ENCODE data around the gene TIMM23.

TIMM23 gene

DNA sequence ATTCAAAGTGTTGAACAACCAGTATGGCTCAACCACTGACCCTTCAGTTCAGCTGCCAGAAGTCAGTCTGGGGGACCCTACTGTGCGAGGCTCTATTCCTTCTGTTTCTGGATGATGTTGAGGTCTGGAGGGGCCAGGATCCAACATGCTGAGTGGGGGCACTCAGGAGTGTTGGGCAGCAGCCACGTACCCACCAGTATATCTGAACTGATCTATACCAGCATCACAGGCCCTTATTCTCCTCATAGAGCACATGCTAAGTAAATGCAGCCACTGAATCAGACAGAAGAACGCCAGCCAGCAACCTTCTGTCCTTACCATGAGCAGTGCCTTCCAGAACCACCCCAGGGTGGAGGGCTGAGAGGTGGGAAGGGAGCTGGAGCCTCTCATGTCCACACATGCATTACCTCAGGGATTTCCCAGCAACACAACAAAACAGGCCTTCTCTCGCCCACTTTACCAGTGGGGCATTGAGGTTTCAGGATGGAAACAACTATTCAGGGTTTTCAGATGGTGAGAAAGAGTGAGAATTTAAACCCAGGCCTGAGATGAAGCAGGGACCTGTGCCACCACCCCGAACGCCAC, 80.6 kb downstream of the TIMM23 start:
- TF ChIP-seq, protein P1, sequence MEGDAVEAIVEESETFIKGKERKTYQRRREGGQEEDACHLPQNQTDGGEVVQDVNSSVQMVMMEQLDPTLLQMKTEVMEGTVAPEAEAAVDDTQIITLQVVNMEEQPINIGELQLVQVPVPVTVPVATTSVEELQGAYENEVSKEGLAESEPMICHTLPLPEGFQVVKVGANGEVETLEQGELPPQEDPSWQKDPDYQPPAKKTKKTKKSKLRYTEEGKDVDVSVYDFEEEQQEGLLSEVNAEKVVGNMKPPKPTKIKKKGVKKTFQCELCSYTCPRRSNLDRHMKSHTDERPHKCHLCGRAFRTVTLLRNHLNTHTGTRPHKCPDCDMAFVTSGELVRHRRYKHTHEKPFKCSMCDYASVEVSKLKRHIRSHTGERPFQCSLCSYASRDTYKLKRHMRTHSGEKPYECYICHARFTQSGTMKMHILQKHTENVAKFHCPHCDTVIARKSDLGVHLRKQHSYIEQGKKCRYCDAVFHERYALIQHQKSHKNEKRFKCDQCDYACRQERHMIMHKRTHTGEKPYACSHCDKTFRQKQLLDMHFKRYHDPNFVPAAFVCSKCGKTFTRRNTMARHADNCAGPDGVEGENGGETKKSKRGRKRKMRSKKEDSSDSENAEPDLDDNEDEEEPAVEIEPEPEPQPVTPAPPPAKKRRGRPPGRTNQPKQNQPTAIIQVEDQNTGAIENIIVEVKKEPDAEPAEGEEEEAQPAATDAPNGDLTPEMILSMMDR (IDR thresholded peaks at IDR 0.05), result no peak
- Histone ChIP-seq H3K27me3 (no peaks in the 10 kb centered on the region), H3K9me3 (no peaks in the 10 kb centered on the region), H3K36me3 (no peaks in the 10 kb centered on the region), H3K4me3 (ENCODE audit: low read depth in 1 of 2, low read length in 1 of 2) (no peak overlapping the region), H3K27ac (no peak overlapping the region), H3K4me1 (ENCODE audit: control insufficient read depth in 1 of 2, insufficient read depth in 1 of 2, low read depth in 1 of 2, low read length in 1 of 2) (peaks cover 7 to 25% of the 10 kb centered on the region in 2 experiments)
